PC-9 (cell line): Measurements from ENCODE around the gene STOML3. TPM values are rescaled to one million over a fixed set of nuclear protein-coding genes. Genes with fewer than 3 reads are reported as not detected.

Source experiments
- BruUV-seq: library from RNA; stranded (reverse); fragments of 400-500 nt; replicated peaks from 2 replicates; lab custom pipeline; 2021; lab: Mats Ljungman, UMichigan
- CTCF ChIA-PET: fragments of 300-600 bp; sonication (Branson Sonifier 250); formaldehyde crosslinking; loops from one replicate; lab custom pipeline; 2022; ENCODE audit warnings: antibody characterized with exemption; lab: Charles Lee
- POLR2A ChIA-PET: fragments of 300-600 bp; sonication (Branson Sonifier 250); formaldehyde crosslinking; loops from one replicate; lab custom pipeline; 2022; ENCODE audit warnings: antibody characterized with exemption; ENCODE audit not compliant: unreplicated experiment; lab: Charles Lee
- DNase-seq, 2 experiments: peaks; one replicate each; pipeline versions ENCODE4 v3.0.0 to v3.0.0-alpha.2; 2015 to 2022; ENCODE audit warnings: mixed read lengths in 1 of 2
- H2AFZ ChIP-seq: fragments of 200-600 bp; sonication (generic); 2 replicates; pipeline ENCODE4 v1.8.1; 2017; ENCODE audit warnings: antibody characterized with exemption
- H3F3A ChIP-seq: fragments of 200-600 bp; sonication (generic); 2 replicates; pipeline ENCODE4 v1.8.1; 2017; ENCODE audit warnings: antibody characterized with exemption, mild to moderate bottlenecking, low read depth; ENCODE audit not compliant: insufficient read depth
- H3K27ac ChIP-seq: fragments of 200-600 bp; sonication (generic); 2 replicates; pipeline ENCODE4 v1.6.1; 2016; ENCODE audit warnings: mixed run types
- H3K27me3 ChIP-seq: fragments of 200-600 bp; sonication (generic); 2 replicates; pipeline ENCODE4 v1.6.1; 2016; ENCODE audit warnings: low read depth, mixed run types; ENCODE audit not compliant: insufficient read depth
- H3K36me3 ChIP-seq: fragments of 200-600 bp; sonication (generic); 2 replicates; pipeline ENCODE4 v1.6.1; 2016; ENCODE audit warnings: low read depth, mixed run types
- H3K4me1 ChIP-seq: fragments of 200-600 bp; sonication (generic); replicated peaks from 2 replicates; pipeline ENCODE4 v1.6.1; 2016; ENCODE audit warnings: mixed run types; ENCODE audit not compliant: insufficient read depth
- H3K4me2 ChIP-seq: fragments of 200-600 bp; sonication (generic); 2 replicates; pipeline ENCODE4 v1.6.1; 2017; ENCODE audit warnings: mixed run types
- H3K4me3 ChIP-seq: fragments of 200-600 bp; sonication (generic); 2 replicates; pipeline ENCODE4 v1.6.1; 2016; ENCODE audit warnings: mixed run types
- H3K79me2 ChIP-seq: fragments of 200-600 bp; sonication (generic); 2 replicates; pipeline ENCODE4 v1.6.1; 2017; ENCODE audit warnings: low read depth, mixed run types
- H3K9me2 ChIP-seq: fragments of 200-600 bp; sonication (generic); 2 replicates; pipeline ENCODE4 v1.8.1; 2017; ENCODE audit warnings: mild to moderate bottlenecking; ENCODE audit not compliant: insufficient read depth
- H3K9me3 ChIP-seq: fragments of 200-600 bp; sonication (generic); 2 replicates; pipeline ENCODE4 v1.8.1; 2016; ENCODE audit warnings: low read depth; ENCODE audit not compliant: insufficient read depth
- H4K20me1 ChIP-seq: fragments of 200-600 bp; sonication (generic); 2 replicates; pipeline ENCODE4 v1.8.1; 2017; ENCODE audit not compliant: insufficient read depth
- CTCF ChIP-seq: fragments of 200-600 bp; sonication (generic); conservative IDR thresholded peaks from 2 replicates; pipeline ENCODE4 v1.6.1; 2017; ENCODE audit warnings: mixed run types, antibody characterized with exemption, mild to moderate bottlenecking, moderate library complexity
- EZH2 ChIP-seq: fragments of 200-600 bp; sonication (generic); IDR thresholded peaks from 2 replicates; pipeline ENCODE4 v1.8.0; 2017; ENCODE audit warnings: antibody characterized with exemption, low read depth
- intact Hi-C: fragments of 100-400 bp; cut with micrococcal nuclease; formaldehyde crosslinking; loops from one replicate; pipeline ENCODE4 v1.10.0; 2022; ENCODE audit not compliant: unreplicated experiment
- total RNA-seq: library from RNA; stranded (reverse); gene quantifications from 2 replicates; pipeline ENCODE4 v1.2.3, GENCODE V29; 2021

STOML3 gene
- total RNA-seq, 1 experiment from 2014 or later = not detected

DNA sequence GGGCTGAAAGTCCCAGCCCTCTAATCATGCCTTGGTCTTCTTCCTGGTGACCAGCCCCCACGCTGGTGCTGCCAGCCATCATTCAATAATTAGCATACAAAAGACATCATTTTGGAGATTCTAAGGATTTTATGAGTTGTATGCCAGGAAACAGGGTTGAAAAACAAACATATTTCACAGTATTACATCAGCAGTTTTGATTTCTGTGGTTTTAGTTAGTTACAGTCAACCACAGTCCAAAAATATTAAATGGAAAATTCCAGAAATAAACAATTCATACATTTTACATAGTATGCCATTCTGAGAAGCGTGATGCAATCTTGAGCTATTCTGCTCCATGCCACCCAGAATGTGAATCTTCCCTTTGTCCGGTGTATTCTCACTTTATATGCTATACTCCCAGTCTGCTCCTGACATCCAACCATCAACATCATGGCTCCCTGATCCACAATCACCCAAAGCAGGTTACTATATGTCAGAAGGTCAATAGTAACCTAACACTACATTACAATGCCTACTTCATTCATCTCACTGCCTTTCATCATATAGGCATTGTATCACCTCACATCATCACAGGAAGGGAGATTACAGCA is 49.2 kb downstream of the STOML3 start:
- Histone ChIP-seq H3K79me2 (no peaks in the 10 kb centered on the region), H4K20me1 (no peaks in the 10 kb centered on the region), H3K36me3 (no peaks in the 10 kb centered on the region), H3K4me3 (no peak overlapping the region), H3K4me2 (peak overlapping the region; percentile 30; the same call in 1 of the 2 replicates), H2AFZ (peak overlapping the region; percentile 44; the same call in 1 of the 2 replicates), H3K27me3 (no peaks in the 10 kb centered on the region), H3F3A (no peaks in the 10 kb centered on the region), H3K27ac (no peak overlapping the region), H3K4me1 (peaks cover 4% of the 10 kb centered on the region; the same call in 1 of the 2 replicates), H3K9me3 (no peaks in the 10 kb centered on the region), H3K9me2 (no peaks in the 10 kb centered on the region)
- no peak for TF ChIP-seq CTCF
- TF ChIP-seq EZH2 = no peak
- no peak for DNase-seq
- CTCF ChIA-PET = no interaction called here
- no TSS peak for BruUV-seq
- POLR2A ChIA-PET = no interaction called here
- intact Hi-C loops = no loop called here

- Histone ChIP-seq H3K9me2 (no peaks in the 10 kb centered on the region; the same call in 1 of the 2 replicates), H4K20me1 (no peaks in the 10 kb centered on the region), H3K36me3 (no peaks in the 10 kb centered on the region), H3K27me3 (no peaks in the 10 kb centered on the region), H3K9me3 (no peaks in the 10 kb centered on the region), H3K4me2 (no peak overlapping the region), H3K4me3 (no peak overlapping the region), H3F3A (no peaks in the 10 kb centered on the region), H2AFZ (no peak overlapping the region), H3K79me2 (no peaks in the 10 kb centered on the region), H3K27ac (no peak overlapping the region), H3K4me1 (no peaks in the 10 kb centered on the region)
- intact Hi-C loops = no loop called here
- DNase-seq = no peak
- no TSS peak for BruUV-seq
- ChIA-PET POLR2A (no interaction called here), CTCF (no interaction called here)
- TF ChIP-seq CTCF (no peak), EZH2 (no peak)
Measured at GRCh38 chr13:38933786-38934185, 56.8 kb downstream of the STOML3 start.

GRCh38 chr13:38922170-38922569 is 68.5 kb downstream of the STOML3 start:
- Histone ChIP-seq H3K4me3 (no peak overlapping the region), H3K9me3 (no peaks in the 10 kb centered on the region), H3F3A (no peaks in the 10 kb centered on the region), H3K4me1 (no peaks in the 10 kb centered on the region), H3K36me3 (no peaks in the 10 kb centered on the region), H2AFZ (no peak overlapping the region), H3K27me3 (no peaks in the 10 kb centered on the region), H3K79me2 (no peaks in the 10 kb centered on the region), H3K9me2 (no peaks in the 10 kb centered on the region), H3K27ac (no peak overlapping the region), H3K4me2 (no peak overlapping the region), H4K20me1 (no peaks in the 10 kb centered on the region)
- intact Hi-C loops = no loop called here
- no peak for TF ChIP-seq EZH2
- no peak for TF ChIP-seq CTCF
- BruUV-seq = no TSS peak
- no peak for DNase-seq
- ChIA-PET POLR2A (interaction anchor here (0.7 kb wide), 1 partner anchor 76 kb away, joined by 4 read pairs; no protein-coding TSS in a partner anchor), CTCF (no interaction called here)
